ENCODE data around the gene ASAP3. TPM values are rescaled to one million over a fixed set of nuclear protein-coding genes. Genes with fewer than 3 reads are reported as not detected.
A peak's percentile ranks its signal among the peaks of the same experiment; 100 is the strongest.

ASAP3 gene
- 19.5 and 38.0 TPM in 2 replicates for total RNA-seq (2014; rRNA removed; shearing (Covaris generic))

DNA sequence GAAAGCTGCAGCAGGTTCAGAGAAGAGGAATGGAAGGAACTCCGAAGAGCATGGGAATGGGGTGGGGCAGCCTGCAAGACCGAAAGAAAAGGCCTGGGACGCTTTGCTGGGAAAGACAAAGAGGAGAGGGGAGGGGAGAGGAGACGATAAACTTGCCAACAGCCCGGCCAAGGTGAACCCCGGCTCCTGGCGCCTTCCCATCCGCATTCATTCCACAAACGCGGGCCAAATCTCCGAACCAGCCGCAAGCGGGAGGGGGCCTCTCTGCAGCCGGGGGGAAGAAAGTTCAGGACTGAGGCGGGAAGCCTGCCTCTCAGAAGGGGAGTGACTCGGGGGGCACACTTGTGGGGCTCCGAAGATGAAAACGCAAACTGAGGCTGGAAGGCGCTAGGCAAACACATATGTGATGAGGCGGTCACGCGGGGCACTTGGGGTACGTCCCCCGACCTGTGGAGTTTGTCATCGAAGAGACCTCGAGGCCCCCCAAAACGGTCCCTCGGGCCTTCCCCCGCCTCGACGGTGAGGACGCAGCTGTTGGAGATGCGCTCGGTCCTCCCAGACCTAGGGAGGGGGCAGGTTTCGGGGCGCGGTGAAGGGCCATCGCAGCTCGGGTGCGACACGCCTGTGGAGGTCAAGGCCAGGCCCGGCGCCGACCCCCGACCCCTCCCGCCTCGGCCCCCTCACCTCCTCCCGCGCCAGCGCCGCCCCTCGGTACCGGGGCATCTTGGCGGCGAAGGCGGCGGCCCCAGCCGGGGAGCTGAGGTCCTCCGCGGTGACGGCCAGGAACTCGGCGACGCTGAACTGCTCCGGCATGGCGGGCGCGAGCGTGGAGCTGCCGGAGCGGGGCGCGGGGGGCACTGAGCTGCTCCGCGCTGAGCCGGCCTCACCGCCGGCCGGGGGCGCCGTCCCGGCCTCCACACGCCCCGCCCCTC is at the start of gene ASAP3:
ASAP3 (minus strand) TSS at position 859 of the 932 bp plus-strand sequence; CDS start at position 813, 46 bp downstream.
- peaks cover 14% of the 10 kb centered on the region for H3K4me1 ChIP-seq (replicated peaks)
- peak within 1 kb of the TSS; percentile 68 for H3K4me3 ChIP-seq
- peak; percentile 42 to 54 for DNase-seq (ENCODE audit: low read depth in 1 of 2, low spot score in 2 of 2)
- H3K36me3 ChIP-seq = no peaks in the 10 kb centered on the region
- H3K9me3 ChIP-seq (replicated peaks) = no peaks in the 10 kb centered on the region
- H3K27ac ChIP-seq = no peak within 1 kb of the TSS
- no peaks in the 10 kb centered on the region for H3K27me3 ChIP-seq (replicated peaks)

DNA sequence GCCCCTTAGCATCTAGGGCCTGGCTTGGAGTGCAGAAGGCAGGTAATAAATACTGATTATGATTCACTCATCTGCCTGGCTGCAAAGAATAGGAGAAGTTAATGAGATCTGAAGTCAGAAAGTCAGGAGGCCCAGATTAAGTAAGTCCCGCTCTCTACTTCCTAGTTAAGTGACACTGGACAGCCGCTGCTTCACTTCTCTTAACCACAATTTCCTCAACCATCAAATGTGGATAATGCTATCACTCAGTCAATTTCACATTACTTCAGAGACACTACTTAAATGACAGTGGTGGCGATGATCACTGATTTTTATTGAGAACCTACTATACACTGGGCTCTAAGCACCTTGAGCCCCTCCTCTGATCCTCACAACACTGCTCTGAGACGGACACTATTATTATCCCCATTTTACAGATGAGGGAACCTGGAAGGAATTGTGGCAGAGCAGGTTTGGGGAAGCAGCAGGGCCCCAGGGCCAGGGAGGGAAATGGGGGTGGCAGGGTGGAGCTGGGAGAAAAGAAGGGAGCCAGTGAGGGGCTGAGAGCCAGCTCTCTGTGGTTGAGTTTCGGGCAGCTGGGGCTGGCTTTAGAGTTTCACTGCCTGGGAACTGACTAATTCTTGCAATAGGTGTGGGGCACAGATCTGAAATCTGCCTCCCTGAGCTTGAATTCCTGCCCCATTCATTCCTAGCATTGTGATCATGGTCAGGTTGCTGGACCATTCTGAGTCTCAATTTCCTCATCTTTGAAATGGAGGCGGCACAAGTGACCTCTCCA is 49.5 kb upstream of the ASAP3 start:
- peaks cover 4% of the 10 kb centered on the region; the same call in 1 of the 2 replicates for H3K36me3 ChIP-seq
- H3K9me3 ChIP-seq (replicated peaks) = no peaks in the 10 kb centered on the region
- DNase-seq (ENCODE audit: low read depth in 1 of 2, low spot score in 2 of 2) = no peak
- H3K27me3 ChIP-seq (replicated peaks) = no peaks in the 10 kb centered on the region
- H3K27ac ChIP-seq = no peak overlapping the region
- peaks cover 33% of the 10 kb centered on the region for H3K4me1 ChIP-seq (replicated peaks)
- H3K4me3 ChIP-seq = no peak overlapping the region

DNA sequence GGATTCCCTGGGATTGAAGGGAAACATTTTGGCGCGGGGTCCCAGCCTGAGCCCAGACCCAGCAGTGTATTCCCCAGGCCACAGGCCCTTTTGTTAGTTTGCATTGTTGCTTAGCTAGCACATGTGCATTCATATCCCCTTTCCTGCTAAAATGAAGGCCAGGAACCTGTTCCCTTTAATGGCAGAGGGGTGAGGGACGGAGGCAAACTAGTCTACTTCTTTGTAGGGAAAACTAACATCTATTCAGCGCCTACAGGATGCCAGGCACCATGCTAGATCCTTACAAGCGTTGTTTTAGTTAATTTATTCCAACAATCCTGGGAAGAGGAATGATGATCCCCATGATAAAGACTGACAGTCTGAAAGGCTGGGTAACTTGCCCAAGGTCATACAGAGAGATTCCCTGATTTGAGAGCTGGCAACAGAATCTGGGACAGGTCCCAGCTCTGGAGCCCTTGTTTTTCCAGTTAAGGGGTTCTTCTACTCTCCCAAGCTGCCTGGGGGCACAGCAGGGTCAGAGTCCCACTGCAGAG is 47.6 kb upstream of the ASAP3 start:
- H3K36me3 ChIP-seq = peaks cover 4% of the 10 kb centered on the region; the same call in 1 of the 2 replicates
- H3K4me1 ChIP-seq (replicated peaks) = peaks cover 41% of the 10 kb centered on the region
- no peaks in the 10 kb centered on the region for H3K27me3 ChIP-seq (replicated peaks)
- no peak overlapping the region for H3K27ac ChIP-seq
- peak overlapping the region; percentile 74 for H3K4me3 ChIP-seq
- no peaks in the 10 kb centered on the region for H3K9me3 ChIP-seq (replicated peaks)
- no peak for DNase-seq (ENCODE audit: low read depth in 1 of 2, low spot score in 2 of 2)

DNA sequence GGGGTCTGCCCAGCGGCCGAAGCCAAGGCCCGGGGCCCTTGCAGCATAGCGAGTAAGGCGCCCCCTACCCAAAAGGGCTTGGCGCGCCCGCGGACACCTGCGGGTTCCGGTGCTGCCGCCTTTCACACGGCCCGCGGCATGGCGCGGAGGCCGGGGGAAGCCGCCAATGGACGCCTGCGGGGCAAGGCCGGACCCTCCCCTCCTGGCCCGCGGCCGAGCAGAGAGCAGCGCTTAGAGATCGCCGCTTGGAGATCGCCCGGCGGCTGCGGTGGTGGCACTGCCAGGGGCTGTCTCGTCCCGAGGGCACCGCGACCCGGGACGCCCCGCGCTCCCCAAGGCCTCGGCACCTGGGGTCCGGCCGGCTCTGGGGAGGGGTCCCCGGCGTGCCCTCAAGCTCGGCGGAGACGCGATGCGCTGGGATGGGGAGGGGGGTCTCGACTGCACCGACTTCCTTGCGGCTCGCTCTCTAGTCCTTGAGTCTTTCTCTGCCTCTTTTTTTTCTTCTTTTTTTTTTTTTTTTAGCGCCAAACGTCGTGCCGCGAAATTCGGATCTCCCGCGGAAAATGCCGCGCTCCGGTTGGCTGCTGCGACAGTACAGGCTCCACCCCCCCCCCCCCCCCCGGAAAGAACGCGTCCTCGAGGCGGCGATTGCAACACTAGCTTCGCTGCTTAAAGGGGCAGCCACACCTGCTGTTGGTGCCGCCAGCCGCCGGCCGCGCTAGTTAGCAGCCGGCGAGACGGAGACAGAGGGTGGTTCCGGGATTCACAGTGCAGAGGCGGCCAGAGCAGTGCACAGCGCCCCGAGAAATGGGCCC is 47.0 kb upstream of the ASAP3 start, which contains the start of gene E2F2:
E2F2 (minus strand) TSS at position 487 of the 815 bp plus-strand sequence; CDS start at position 47, 440 bp downstream.
- no peaks in the 10 kb centered on the region for H3K9me3 ChIP-seq (replicated peaks)
- peak within 1 kb of the TSS; percentile 74 for H3K4me3 ChIP-seq
- peak; percentile 82 to 91 for DNase-seq (ENCODE audit: low read depth in 1 of 2, low spot score in 2 of 2)
- H3K4me1 ChIP-seq (replicated peaks) = peaks cover 41% of the 10 kb centered on the region
- H3K27me3 ChIP-seq (replicated peaks) = no peaks in the 10 kb centered on the region
- peaks cover 4% of the 10 kb centered on the region; the same call in 1 of the 2 replicates for H3K36me3 ChIP-seq
- H3K27ac ChIP-seq = peak within 1 kb of the TSS; percentile 79

DNA sequence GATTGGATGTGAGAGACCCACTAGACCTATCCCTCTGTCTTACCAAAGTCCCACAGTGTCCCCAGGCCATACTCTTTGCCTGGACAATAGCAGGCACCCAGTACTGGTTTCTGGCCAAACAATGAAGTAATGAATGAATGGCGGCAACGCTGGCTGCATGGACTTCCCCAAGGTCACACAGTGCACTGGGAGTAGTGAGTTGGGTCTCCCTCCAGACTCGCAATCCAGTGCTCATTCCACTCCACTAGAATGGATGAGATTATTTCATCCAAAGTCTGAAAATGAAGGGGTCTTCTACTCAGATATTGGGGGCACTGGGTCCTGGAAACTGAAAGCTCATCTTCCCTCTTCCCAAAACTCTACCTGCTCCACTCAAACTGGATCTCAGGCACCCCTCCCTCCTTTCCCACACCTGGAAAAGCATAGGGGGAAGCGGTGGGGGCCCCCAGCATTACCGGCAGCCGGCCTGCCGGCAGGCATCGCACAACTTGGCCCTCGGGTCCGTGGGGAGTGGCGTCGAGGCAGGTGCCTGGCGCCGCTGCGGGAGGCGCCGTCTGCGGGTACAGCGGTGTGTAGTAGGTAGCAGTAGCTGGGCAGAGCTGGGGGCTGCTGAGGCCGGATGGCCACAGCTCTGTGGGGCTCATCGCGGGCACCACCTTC is 46.2 kb upstream of the ASAP3 start:
- DNase-seq (ENCODE audit: low read depth in 1 of 2, low spot score in 2 of 2) = peak in 1 of 2 experiments; percentile 27
- Histone ChIP-seq H3K27me3 (replicated peaks) (no peaks in the 10 kb centered on the region), H3K4me1 (replicated peaks) (peaks cover 41% of the 10 kb centered on the region), H3K36me3 (peaks cover 4% of the 10 kb centered on the region; the same call in 1 of the 2 replicates), H3K4me3 (peak overlapping the region; percentile 74), H3K9me3 (replicated peaks) (no peaks in the 10 kb centered on the region), H3K27ac (peak overlapping the region; percentile 79)

DNA sequence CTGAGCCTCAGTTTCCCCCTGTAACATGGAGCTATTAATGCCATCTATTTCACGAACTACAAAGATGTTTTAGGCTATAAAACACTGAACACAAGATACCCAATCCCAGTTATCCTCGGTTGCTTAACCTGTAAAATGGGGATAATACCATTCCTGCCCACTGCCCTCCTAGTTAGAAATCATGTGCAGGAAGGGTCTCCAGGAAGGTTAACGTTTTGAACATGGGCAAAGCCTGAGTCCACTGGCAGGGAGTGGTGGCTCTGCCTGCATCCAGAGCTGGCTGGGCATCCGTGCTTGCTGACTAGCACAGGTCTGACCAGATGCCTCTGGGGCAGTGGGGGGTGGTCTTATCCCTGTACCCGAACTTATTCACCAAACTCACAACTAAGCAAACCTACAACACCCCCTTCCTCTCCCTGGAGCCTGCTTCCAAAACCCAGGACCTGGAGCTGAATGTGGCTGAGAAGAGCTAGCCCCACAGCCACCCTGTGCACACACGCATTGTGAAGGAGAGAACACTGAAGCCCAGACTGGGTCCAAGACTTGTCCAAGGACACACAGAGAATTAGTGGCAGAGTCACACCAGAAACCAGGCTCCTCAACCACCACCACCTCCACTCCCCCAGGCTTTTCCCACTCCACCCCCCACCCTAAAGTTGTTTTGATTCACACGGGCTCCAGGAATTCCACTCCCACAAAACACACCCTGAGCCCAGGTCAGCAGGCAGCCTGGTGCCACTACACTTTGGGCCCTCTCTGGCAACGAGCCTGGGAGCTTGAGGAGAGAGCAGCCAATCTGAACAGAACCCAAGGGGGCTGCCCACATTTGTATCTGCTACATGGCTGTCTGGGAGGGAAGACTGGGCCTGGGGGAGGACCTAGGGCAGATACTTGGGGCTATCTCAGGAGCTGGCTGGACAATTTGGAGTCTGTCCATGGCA is 45.4 kb upstream of the ASAP3 start:
- no peaks in the 10 kb centered on the region for H3K9me3 ChIP-seq (replicated peaks)
- no peaks in the 10 kb centered on the region for H3K27me3 ChIP-seq (replicated peaks)
- H3K27ac ChIP-seq = no peak overlapping the region
- peaks cover 41% of the 10 kb centered on the region for H3K4me1 ChIP-seq (replicated peaks)
- peak overlapping the region; percentile 74 for H3K4me3 ChIP-seq
- H3K36me3 ChIP-seq = peaks cover 4% of the 10 kb centered on the region; the same call in 1 of the 2 replicates
- DNase-seq (ENCODE audit: low read depth in 1 of 2, low spot score in 2 of 2) = peak in 1 of 2 experiments; percentile 31

DNA sequence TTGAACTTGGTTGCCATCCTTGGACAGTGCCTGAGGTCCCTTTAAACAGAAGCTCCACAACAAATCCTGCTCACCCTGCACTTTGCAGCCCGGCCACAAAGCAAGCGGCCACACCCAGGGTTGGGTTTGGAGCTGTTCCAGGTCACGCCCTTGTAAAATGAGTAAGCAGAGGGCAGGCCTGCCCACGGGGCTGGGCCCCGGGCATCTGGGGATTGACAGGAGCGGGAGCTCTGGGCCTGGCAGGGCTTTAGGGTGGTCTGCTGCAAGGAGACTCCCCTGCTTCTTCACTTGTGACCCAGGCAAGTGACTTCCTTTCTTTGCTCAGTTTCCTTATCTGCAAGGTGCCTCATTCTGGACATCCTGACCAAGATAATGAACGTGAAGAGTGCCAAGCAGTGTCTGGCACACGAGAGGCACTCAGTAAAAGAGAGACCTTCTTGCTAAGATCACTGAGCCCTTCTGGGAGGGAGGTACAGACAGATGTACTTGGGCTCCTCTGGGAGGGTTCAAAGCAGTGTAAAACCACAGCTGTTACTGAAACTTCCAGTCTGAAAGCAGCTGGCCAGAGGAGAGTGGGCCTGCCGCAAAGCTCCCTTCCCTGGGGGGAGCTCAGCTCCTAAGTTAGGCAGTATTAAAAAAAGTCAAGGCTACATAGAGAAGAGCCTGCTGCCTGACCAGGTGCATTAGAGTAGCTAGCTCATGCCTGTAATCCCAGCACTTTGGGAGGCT is 44.4 kb upstream of the ASAP3 start:
- peak; percentile 86 to 95 for DNase-seq (ENCODE audit: low read depth in 1 of 2, low spot score in 2 of 2)
- peaks cover 4% of the 10 kb centered on the region; the same call in 1 of the 2 replicates for H3K36me3 ChIP-seq
- no peaks in the 10 kb centered on the region for H3K27me3 ChIP-seq (replicated peaks)
- no peaks in the 10 kb centered on the region for H3K9me3 ChIP-seq (replicated peaks)
- no peak overlapping the region for H3K4me3 ChIP-seq
- H3K27ac ChIP-seq = no peak overlapping the region
- H3K4me1 ChIP-seq (replicated peaks) = peaks cover 41% of the 10 kb centered on the region

DNA sequence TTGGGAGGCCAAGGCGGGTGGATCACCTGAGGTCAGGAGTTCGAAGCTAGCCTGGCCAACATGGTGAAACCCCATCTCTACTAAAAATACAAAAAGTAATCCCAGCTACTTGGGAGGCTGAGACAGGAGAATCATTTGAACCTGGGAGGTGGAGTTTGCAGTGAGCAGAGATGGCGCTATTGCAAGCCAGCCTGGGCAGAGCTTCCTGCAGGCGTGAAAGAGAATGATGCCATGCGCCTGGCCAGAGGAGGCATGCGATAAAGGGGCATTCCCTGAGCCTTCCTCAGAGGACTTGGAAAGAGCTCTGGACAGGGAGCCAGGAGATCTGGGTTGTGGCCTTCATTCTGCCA is 43.9 kb upstream of the ASAP3 start:
- Histone ChIP-seq H3K27me3 (replicated peaks) (no peaks in the 10 kb centered on the region), H3K4me1 (replicated peaks) (peaks cover 41% of the 10 kb centered on the region), H3K36me3 (peaks cover 4% of the 10 kb centered on the region; the same call in 1 of the 2 replicates), H3K9me3 (replicated peaks) (no peaks in the 10 kb centered on the region), H3K4me3 (no peak overlapping the region), H3K27ac (no peak overlapping the region)
- DNase-seq (ENCODE audit: low read depth in 1 of 2, low spot score in 2 of 2) = no peak

DNA sequence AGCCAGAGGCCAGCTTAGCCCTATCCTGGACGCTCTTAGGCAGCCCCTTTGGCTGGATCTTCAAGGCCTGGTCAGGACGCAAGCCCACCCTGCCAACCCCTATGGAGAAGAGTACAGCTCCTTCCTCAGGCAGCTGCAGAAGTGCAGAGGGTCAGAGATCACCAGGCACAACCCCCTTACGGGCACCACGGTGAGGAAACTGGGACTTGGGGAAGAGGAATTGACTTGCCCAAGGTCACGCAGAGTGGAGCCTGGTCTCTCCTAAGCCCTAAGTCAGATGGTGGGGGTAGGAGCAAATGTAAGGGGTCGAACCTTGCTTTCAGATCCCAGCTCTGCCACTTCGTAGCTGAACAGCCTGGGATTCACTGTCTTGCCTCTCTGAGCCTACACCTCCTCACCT is 43.4 kb upstream of the ASAP3 start:
- no peak overlapping the region for H3K27ac ChIP-seq

DNA sequence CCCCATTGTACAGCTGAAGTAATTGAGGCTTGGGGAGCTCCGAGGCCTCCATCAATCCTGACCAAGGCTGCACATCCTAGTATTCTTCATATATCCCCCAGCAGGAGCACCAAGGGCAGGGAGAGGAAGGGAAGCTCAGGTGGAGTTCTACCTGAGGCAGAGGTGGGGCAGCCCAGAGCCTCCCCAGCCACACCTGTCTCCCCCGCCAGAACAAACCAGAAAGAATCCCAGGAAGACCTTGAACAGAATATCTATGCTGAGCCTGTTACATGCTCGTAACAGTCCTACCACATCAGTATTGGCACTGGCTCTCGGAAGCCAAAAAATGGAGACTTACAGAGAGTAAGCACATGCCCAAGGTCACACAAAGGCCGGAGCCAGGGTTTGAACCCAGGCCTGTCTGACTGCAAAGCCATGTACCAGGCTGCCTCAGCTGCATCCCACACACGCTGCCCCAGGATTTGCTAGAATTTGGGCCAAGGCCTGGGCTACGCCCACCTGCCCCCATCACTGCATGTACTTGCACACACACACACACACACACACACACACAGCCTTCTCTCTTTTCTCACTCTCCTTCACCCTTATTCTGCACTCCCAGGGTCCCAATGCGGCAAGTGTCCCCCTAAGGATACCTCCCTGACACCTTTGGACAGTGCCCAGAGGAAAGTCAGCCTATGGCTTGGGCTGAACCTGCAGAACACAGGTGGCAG is 42.5 kb upstream of the ASAP3 start:
- H3K36me3 ChIP-seq = peaks cover 14% of the 10 kb centered on the region
- no peak for DNase-seq (ENCODE audit: low read depth in 1 of 2, low spot score in 2 of 2)
- H3K9me3 ChIP-seq (replicated peaks) = no peaks in the 10 kb centered on the region
- no peak overlapping the region for H3K27ac ChIP-seq
- peaks cover 39% of the 10 kb centered on the region for H3K4me1 ChIP-seq (replicated peaks)
- no peaks in the 10 kb centered on the region for H3K27me3 ChIP-seq (replicated peaks)
- H3K4me3 ChIP-seq = no peak overlapping the region

More for the DNA sequence above, 43.4 kb upstream of the ASAP3 start:
- Histone ChIP-seq H3K4me3 (no peak overlapping the region), H3K9me3 (replicated peaks) (no peaks in the 10 kb centered on the region), H3K36me3 (peaks cover 6% of the 10 kb centered on the region), H3K27me3 (replicated peaks) (no peaks in the 10 kb centered on the region), H3K4me1 (replicated peaks) (peaks cover 41% of the 10 kb centered on the region)
- no peak for DNase-seq (ENCODE audit: low read depth in 1 of 2, low spot score in 2 of 2)
